VCaP (cell line): Measurements from ENCODE around the gene ADCK2.
"Not testable (repeated sequence)": the region's sequence is repeated elsewhere in the genome, so short reads cannot be mapped to it uniquely, and the experiment has no call there.

Source experiments
- H3K27ac ChIP-seq: fragments of 450-650 bp; 2 replicates; pipeline ENCODE4 v1.5.1; 2017
- CTCF ChIP-seq: fragments of 450-650 bp; conservative IDR thresholded peaks from 2 replicates; pipeline ENCODE4 v1.5.1; 2017; ENCODE audit warnings: mild to moderate bottlenecking, moderate library complexity

Gene ADCK2

GRCh38 chr7:140672382-140673062 lies at the start of gene ADCK2:
TSS of gene ADCK2 (plus strand) at chr7:140672945. CDS start at chr7:140673331, 386 bp downstream.
- no peak for TF ChIP-seq CTCF
- peak within 1 kb of the TSS; percentile 99 for H3K27ac ChIP-seq

- no peak overlapping the region for H3K27ac ChIP-seq
- TF ChIP-seq CTCF = no peak
These were observed 48.8 kb upstream of the ADCK2 start for GRCh38 chr7:140623980-140624379.

- no peak for TF ChIP-seq CTCF
- no peak overlapping the region for H3K27ac ChIP-seq
These were observed 48.2 kb upstream of the ADCK2 start for GRCh38 chr7:140624392-140625191.

- not testable (repeated sequence) for H3K27ac ChIP-seq
These were observed 47.6 kb upstream of the ADCK2 start for GRCh38 chr7:140625192-140625558.

GRCh38 chr7:140625908-140626868 lies 46.6 kb upstream of the ADCK2 start:
- no peak overlapping the region for H3K27ac ChIP-seq

GRCh38 chr7:140631021-140631420 lies 41.7 kb upstream of the ADCK2 start:
- no peak for TF ChIP-seq CTCF
- H3K27ac ChIP-seq = no peak overlapping the region

More at GRCh38 chr7:140625908-140626868, 46.6 kb upstream of the ADCK2 start:
- no peak for TF ChIP-seq CTCF

- TF ChIP-seq CTCF = no peak
- H3K27ac ChIP-seq = no peak overlapping the region
These were observed 41.1 kb upstream of the ADCK2 start for GRCh38 chr7:140631602-140632001.
